Tibial nerve (tissue), 4 donors: ENCODE results near the gene CDH12. TPM values are rescaled to one million over a fixed set of nuclear protein-coding genes. Genes with fewer than 3 reads are reported as not detected.

Experiments used
- DNase-seq, 2 donors: peaks; one replicate each; pipeline ENCODE4 v3.0.0-alpha.2; 2019; ENCODE audit warnings: low spot score in 2 of 2
- H3K27ac ChIP-seq, 4 donors: fragments of 200-600 bp; sonication (generic) in 3 of 4; one replicate each; pipeline ENCODE4 v1.5.1; 2017 to 2019; ENCODE audit warnings: mild to moderate bottlenecking in 1 of 4
- H3K27me3 ChIP-seq, 2 donors: fragments of 200-600 bp; sonication (generic) in 1 of 2; one replicate each; pipeline versions ENCODE4 v1.5.1 to v1.6.0; 2017 to 2019
- H3K36me3 ChIP-seq, 3 donors: fragments of 200-600 bp; sonication (generic); one replicate each; pipeline ENCODE4 v1.5.1; 2018 to 2019
- H3K4me1 ChIP-seq, 4 donors: fragments of 200-600 bp; sonication (generic) in 3 of 4; one replicate each; pipeline ENCODE4 v1.5.1; 2017 to 2019
- H3K4me3 ChIP-seq, 4 donors: fragments of 200-600 bp; sonication (generic) in 3 of 4; one replicate each; pipeline ENCODE4 v1.5.1; 2017 to 2019; ENCODE audit warnings: mild to moderate bottlenecking in 1 of 4, moderate library complexity in 1 of 4
- H3K9me3 ChIP-seq, 4 donors: fragments of 200-600 bp; sonication (generic) in 3 of 4; one replicate each; pipeline ENCODE4 v1.5.1; 2017 to 2019
- EP300 ChIP-seq, 2 donors: sonication (generic); formaldehyde crosslinking; IDR thresholded peaks; one replicate each; pipeline ENCODE4 v1.6.1; 2017; ENCODE audit warnings: antibody characterized with exemption in 2 of 2, mild to moderate bottlenecking in 1 of 2
- POLR2A ChIP-seq, 2 donors: fragments of 450-650 bp; IDR thresholded peaks; one replicate each; pipeline ENCODE4 v1.6.1; 2017; ENCODE audit warnings: antibody characterized with exemption in 2 of 2, mild to moderate bottlenecking in 2 of 2, moderate library complexity in 2 of 2
- WGBS, 2 donors: methylation state at CpG; one replicate each; pipeline ENCODE4 v1.1.5; 2018; 5-methylcytosine and 5-hydroxymethylcytosine counted together
- total RNA-seq, 4 donors: library from RNA; depleted of rRNA; stranded (reverse); fragments of >200 nt; gene quantifications; one replicate each; pipeline ENCODE4 v1.1.0, GENCODE V29; 2016
- TF ChIP-seq, protein P1 (sequence below), 5 experiments: fragments of 200-600 bp in 3 of 5; fragments of 450-650 bp in 2 of 5; sonication (generic) in 3 of 5; IDR thresholded peaks; one replicate each; pipeline ENCODE4 v1.5.1; 2016 to 2019; ENCODE audit warnings: antibody characterized with exemption in 5 of 5, mild to moderate bottlenecking in 3 of 5, moderate library complexity in 2 of 5

Gene CDH12
- total RNA-seq, 4 donors from 2014 or later: 0.30 TPM; not detected in 3

DNA sequence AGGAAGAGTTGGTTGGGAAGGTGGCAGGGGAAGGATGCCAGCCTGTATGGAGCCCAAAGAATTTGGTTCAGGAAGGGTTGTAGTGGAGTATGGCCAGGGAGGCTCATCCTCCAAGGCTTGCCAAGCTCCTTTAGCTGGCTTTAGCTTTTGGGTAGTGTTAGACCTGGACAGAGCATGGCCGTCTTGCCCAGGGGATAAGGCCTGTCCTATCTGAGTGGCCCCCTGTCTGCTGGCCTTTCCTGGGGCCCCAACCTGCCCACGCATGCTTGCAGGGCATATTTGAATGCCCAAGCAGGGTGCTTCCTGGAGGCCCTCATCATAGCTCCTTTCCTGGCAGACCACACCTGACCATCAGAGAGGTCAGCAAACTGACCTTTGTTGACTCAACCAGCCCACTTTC is 227.7 kb downstream of the CDH12 start:
- no peak for TF ChIP-seq POLR2A (IDR thresholded peaks at IDR 0.05)
- TF ChIP-seq, protein P1, sequence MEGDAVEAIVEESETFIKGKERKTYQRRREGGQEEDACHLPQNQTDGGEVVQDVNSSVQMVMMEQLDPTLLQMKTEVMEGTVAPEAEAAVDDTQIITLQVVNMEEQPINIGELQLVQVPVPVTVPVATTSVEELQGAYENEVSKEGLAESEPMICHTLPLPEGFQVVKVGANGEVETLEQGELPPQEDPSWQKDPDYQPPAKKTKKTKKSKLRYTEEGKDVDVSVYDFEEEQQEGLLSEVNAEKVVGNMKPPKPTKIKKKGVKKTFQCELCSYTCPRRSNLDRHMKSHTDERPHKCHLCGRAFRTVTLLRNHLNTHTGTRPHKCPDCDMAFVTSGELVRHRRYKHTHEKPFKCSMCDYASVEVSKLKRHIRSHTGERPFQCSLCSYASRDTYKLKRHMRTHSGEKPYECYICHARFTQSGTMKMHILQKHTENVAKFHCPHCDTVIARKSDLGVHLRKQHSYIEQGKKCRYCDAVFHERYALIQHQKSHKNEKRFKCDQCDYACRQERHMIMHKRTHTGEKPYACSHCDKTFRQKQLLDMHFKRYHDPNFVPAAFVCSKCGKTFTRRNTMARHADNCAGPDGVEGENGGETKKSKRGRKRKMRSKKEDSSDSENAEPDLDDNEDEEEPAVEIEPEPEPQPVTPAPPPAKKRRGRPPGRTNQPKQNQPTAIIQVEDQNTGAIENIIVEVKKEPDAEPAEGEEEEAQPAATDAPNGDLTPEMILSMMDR (IDR thresholded peaks at IDR 0.05): no peak
- TF ChIP-seq EP300 (IDR thresholded peaks at IDR 0.05): no peak
- peaks cover 0 to 13% (median 0%) of the 10 kb centered on the region in 4 donors for H3K9me3 ChIP-seq
- DNase-seq: no peak
- H3K27ac ChIP-seq: no peak overlapping the region
- H3K4me3 ChIP-seq: no peak overlapping the region
- no peaks in the 10 kb centered on the region for H3K27me3 ChIP-seq
- 96 to 100% methylated on average over 2 of the region's 2 CpGs for WGBS, 2 donors
- H3K4me1 ChIP-seq: no peaks in the 10 kb centered on the region
- no peaks in the 10 kb centered on the region for H3K36me3 ChIP-seq

DNA sequence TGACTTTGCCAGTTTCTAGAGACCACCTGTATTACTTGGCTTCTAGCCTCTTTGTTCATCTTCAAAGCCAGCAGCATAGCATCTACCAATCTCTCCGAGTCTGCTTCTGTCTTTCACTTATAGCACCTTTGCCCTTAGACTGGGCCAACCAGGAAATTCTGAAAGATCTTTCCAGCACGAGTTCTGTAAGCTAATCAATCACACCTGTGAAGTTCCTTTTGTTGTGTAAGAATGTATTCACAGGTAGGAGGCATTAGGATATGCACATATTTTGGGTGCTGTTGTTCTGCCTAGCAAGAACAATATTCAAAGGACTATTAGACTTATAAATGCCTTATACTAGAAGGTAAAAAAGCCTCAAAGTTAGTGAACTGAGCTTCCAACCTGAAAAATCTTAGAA is 232.1 kb downstream of the CDH12 start:
- no peaks in the 10 kb centered on the region for H3K27me3 ChIP-seq
- H3K4me3 ChIP-seq: no peak overlapping the region
- H3K9me3 ChIP-seq: peaks cover 0 to 12% (median 0%) of the 10 kb centered on the region in 4 donors
- no peak overlapping the region for H3K27ac ChIP-seq
- TF ChIP-seq POLR2A (IDR thresholded peaks at IDR 0.05): no peak
- TF ChIP-seq, protein P1 (IDR thresholded peaks at IDR 0.05): no peak
- TF ChIP-seq EP300 (IDR thresholded peaks at IDR 0.05): no peak
- no peak for DNase-seq
- no peaks in the 10 kb centered on the region for H3K4me1 ChIP-seq
- 11 to 22% methylated on average over 2 of the region's 2 CpGs for WGBS, 2 donors
- no peaks in the 10 kb centered on the region for H3K36me3 ChIP-seq

DNA sequence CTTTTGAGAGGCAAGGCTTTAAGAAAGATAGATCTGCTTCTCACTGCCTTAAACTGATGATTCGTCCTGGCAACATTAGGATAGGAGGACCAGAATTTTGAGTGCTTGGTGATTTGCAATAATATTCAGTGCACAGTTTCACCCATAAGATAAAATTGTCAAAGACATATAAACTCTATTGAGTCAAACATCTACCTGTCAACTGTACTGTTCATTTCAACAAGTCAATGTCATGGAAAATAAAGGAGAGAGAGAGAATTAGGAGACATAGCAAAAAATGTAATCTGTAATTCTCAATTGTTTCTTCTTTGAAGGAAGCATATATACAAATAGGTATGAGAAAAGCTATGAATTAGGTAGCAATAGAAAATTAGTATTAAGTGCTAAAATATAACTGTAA is 237.2 kb downstream of the CDH12 start:
- H3K36me3 ChIP-seq: no peaks in the 10 kb centered on the region
- H3K9me3 ChIP-seq: no peaks in the 10 kb centered on the region
- DNase-seq: no peak
- no peak overlapping the region for H3K4me3 ChIP-seq
- H3K4me1 ChIP-seq: no peaks in the 10 kb centered on the region
- 69 to 71% methylated on average over 1 of the region's 1 CpG for WGBS, 2 donors
- H3K27me3 ChIP-seq: no peaks in the 10 kb centered on the region
- H3K27ac ChIP-seq: no peak overlapping the region
- TF ChIP-seq EP300 (IDR thresholded peaks at IDR 0.05) (no peak), POLR2A (IDR thresholded peaks at IDR 0.05) (no peak)
- TF ChIP-seq, protein P1 (IDR thresholded peaks at IDR 0.05): no peak

DNA sequence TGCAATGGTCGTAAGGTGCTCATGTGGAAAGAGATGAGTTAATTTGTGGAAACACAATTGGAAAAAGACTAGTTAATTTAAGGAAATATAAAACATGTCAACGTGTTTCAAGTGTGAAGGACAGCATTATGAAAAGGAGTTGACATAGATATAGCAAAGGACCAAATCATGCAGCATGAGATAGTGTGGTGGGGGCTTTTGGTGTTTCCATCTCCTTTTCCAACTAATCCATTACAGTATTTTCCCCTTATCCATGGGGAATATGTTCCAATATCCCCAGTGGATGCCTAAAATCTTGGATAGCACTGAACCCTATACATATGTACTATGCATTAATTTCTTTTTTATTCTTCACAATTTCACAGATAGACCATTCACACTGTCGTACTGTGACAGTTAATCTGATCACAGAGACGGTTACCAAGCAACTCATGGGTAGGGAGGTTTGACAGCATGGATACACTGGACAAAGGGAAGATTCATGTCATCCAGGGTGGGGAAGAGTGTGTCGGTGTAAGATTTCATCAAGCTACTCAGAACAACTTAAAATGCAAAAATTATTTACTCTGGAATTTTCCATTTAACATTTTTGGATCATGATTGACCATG is 238.6 kb downstream of the CDH12 start:
- DNase-seq: no peak
- no peak overlapping the region for H3K4me3 ChIP-seq
- no peaks in the 10 kb centered on the region for H3K4me1 ChIP-seq
- no peaks in the 10 kb centered on the region for H3K36me3 ChIP-seq
- H3K27me3 ChIP-seq: no peaks in the 10 kb centered on the region
- TF ChIP-seq EP300 (IDR thresholded peaks at IDR 0.05): no peak
- TF ChIP-seq POLR2A (IDR thresholded peaks at IDR 0.05): no peak
- TF ChIP-seq, protein P1 (IDR thresholded peaks at IDR 0.05): no peak
- H3K27ac ChIP-seq: no peak overlapping the region
- H3K9me3 ChIP-seq: no peaks in the 10 kb centered on the region
- WGBS, 2 donors: 55 to 56% methylated on average over 5 of the region's 5 CpGs

DNA sequence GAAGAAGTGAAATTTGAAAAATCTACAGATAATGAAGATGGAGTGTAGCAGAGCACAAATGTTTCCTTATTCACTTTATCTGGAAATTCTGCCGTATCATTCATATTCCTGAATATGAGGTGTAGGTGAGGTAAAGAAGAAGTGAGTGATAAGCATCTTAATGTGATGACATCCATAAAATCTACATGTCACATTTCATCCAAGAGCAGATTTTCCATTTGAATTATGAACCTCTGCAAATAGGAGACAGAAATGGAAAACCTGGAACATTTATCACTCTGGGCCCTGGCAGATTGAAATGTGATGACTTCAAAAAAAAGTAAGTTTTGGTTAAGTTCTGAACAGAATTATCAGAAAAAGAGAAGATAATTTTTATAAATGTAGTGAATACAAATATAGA is 240.2 kb downstream of the CDH12 start:
- TF ChIP-seq, protein P1 (IDR thresholded peaks at IDR 0.05): no peak
- TF ChIP-seq POLR2A (IDR thresholded peaks at IDR 0.05) (no peak), EP300 (IDR thresholded peaks at IDR 0.05) (no peak)
- WGBS, 2 donors: 88 to 97% methylated on average over 1 of the region's 1 CpG
- H3K27ac ChIP-seq: no peak overlapping the region

More for the DNA sequence above, 240.2 kb downstream of the CDH12 start:
- Histone ChIP-seq H3K27me3 (no peaks in the 10 kb centered on the region), H3K9me3 (no peaks in the 10 kb centered on the region), H3K4me1 (no peaks in the 10 kb centered on the region), H3K4me3 (no peak overlapping the region), H3K36me3 (no peaks in the 10 kb centered on the region)
- no peak for DNase-seq
